Epithelial cell of esophagus (primary cell): Measurements from ENCODE around the gene GALNT13.

Source experiments
- DNase-seq: peaks from one replicate; pipeline ENCODE4 v3.0.0; 2010; ENCODE audit warnings: low read depth
- H3K4me3 ChIP-seq: 2 replicates; pipeline ENCODE4 v1.5.1; 2011; ENCODE audit warnings: mild to moderate bottlenecking, low read length, control low read depth
- CTCF ChIP-seq: IDR thresholded peaks from 2 replicates; pipeline ENCODE4 v1.5.1; 2011; ENCODE audit warnings: low read depth, mild to moderate bottlenecking, low read length, control low read depth, inconsistent platforms; ENCODE audit not compliant: insufficient read depth; ENCODE audit errors: missing control alignments

Gene GALNT13

GRCh38 chr2:153871231-153872221 lies at the start of gene GALNT13:
TSS of gene GALNT13 (plus strand) at chr2:153871922.
- DNase-seq, result peak; percentile 44
- peak within 1 kb of the TSS; percentile 14 for H3K4me3 ChIP-seq
- TF ChIP-seq CTCF, result no peak

GRCh38 chr2:153823880-153824279 lies 47.8 kb upstream of the GALNT13 start:
- no peak for TF ChIP-seq CTCF
- peak; percentile 8 for DNase-seq
- no peak overlapping the region for H3K4me3 ChIP-seq

- no peak for DNase-seq
- no peak for TF ChIP-seq CTCF
- no peak overlapping the region for H3K4me3 ChIP-seq
Measured at GRCh38 chr2:153828335-153828734, 43.4 kb upstream of the GALNT13 start.

GRCh38 chr2:153834662-153835061 lies 37.1 kb upstream of the GALNT13 start:
- TF ChIP-seq CTCF, result no peak
- no peak for DNase-seq
- H3K4me3 ChIP-seq, result no peak overlapping the region

- TF ChIP-seq CTCF, result no peak
- DNase-seq, result no peak
- no peak overlapping the region for H3K4me3 ChIP-seq
Measured at GRCh38 chr2:153858250-153858649, 13.5 kb upstream of the GALNT13 start.

GRCh38 chr2:153864022-153864421 lies 7.7 kb upstream of the GALNT13 start:
- no peak for TF ChIP-seq CTCF
- H3K4me3 ChIP-seq, result no peak overlapping the region
- no peak for DNase-seq
